ENCODE data around the gene UVRAG. TPM values are rescaled to one million over a fixed set of nuclear protein-coding genes. Genes with fewer than 3 reads are reported as not detected.

UVRAG gene
- total and polyA plus RNA-seq, 7 donors, result 6.2 to 16.8 (median 13.6) TPM

DNA sequence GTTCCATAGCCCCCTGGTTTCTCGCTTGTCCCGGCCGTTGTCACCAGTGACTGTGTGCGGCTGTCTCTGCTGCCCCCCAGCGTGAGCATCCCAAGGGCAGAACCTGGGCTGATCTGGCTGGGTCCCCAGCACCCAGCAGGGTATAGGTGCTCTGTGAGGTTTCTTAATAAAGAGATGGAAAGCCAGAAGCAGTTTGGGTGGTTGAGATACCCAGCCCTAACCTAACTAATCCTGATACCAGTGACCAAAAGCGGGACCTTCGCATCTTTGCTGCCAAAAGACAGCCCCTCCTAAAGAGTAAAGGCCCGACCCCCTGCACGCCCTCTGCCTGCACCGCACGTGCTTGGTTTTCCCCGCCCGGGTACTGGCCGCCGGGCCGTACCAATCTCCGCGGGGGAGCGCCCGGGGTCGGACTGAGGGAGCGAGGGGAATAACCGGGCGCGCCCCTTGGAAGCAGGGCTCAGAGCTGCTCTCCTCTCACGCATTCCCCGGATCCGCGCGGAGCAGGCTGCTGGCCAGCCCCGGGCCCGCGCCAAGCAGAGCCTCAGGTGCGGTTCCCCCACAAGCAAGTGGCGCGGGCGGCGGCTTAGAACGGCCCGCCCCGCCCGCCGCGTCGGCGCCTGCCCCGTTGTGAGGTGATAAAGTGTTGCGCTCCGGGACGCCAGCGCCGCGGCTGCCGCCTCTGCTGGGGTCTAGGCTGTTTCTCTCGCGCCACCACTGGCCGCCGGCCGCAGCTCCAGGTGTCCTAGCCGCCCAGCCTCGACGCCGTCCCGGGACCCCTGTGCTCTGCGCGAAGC, 46.7 kb upstream of the UVRAG start, which contains the start of gene DGAT2:
Gene DGAT2 (plus strand): TSS at position 667 of the 797 bp plus-strand sequence. CDS start 214 bp downstream, outside the sequence.
- intact Hi-C loops (cut with DNase I), result loop anchor here (5.0 kb wide), 2 partner anchors 46 to 221 kb away; no protein-coding TSS in a partner anchor
- Histone ChIP-seq H3K9me3 (no peaks in the 10 kb centered on the region), H3K4me3 (peak within 1 kb of the TSS; percentile 68), H3K27me3 (ENCODE audit: insufficient read depth in 3 of 3, low read length in 2 of 3) (peaks cover 0 to 26% (median 0%) of the 10 kb centered on the region in 3 donors), H3K27ac (no peak within 1 kb of the TSS), H3K36me3 (ENCODE audit: insufficient read depth in 1 of 2, low read depth in 1 of 2) (no peaks in the 10 kb centered on the region), H3K4me1 (peaks cover 6% of the 10 kb centered on the region)
- ATAC-seq (peak; percentile 85 to 97 (median 88)), DNase-seq (peak; percentile 80 to 88)
- TF ChIP-seq, protein P1, sequence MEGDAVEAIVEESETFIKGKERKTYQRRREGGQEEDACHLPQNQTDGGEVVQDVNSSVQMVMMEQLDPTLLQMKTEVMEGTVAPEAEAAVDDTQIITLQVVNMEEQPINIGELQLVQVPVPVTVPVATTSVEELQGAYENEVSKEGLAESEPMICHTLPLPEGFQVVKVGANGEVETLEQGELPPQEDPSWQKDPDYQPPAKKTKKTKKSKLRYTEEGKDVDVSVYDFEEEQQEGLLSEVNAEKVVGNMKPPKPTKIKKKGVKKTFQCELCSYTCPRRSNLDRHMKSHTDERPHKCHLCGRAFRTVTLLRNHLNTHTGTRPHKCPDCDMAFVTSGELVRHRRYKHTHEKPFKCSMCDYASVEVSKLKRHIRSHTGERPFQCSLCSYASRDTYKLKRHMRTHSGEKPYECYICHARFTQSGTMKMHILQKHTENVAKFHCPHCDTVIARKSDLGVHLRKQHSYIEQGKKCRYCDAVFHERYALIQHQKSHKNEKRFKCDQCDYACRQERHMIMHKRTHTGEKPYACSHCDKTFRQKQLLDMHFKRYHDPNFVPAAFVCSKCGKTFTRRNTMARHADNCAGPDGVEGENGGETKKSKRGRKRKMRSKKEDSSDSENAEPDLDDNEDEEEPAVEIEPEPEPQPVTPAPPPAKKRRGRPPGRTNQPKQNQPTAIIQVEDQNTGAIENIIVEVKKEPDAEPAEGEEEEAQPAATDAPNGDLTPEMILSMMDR (IDR thresholded peaks at IDR 0.05), result no peak
- 2 to 3% (median 2%) methylated on average over 42 to 66 of the region's 66 CpGs for WGBS, 3 donors

DNA sequence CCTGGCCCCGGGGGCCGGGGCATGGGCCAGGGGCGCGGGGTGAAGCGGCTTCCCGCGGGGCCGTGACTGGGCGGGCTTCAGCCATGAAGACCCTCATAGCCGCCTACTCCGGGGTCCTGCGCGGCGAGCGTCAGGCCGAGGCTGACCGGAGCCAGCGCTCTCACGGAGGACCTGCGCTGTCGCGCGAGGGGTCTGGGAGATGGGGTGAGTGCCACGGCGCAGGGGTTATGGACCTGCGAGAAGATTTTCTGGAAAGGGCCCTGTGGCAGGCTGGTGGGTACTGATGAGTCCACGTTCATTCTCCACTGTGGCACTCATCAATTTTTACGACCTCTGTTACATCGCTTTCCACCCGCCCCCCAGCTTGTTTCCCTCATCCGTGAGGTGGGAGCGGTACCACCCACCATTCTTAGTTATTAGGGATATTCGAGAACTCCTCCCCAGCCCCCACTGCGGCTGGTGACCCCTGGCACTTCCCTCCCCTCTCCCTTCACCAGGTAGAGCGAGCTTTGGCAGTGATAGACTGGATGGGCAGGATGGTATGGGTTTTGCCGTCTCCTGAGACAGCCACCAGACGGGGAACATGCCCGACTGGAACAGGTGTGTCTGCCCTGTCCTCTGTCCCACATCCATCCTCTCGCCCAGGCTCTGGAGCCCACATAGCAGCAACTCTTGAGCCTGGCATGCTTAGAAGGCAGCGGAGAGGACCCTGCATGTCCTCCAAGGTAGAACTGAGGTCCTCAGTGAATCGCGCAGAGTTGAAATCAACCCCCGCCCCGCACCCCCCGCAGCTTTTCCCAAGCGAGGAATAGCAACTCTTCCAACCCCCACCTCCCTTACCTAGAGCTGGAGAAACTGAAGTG, 45.9 kb upstream of the UVRAG start:
- Histone ChIP-seq H3K27me3 (ENCODE audit: insufficient read depth in 3 of 3, low read length in 2 of 3) (peaks cover 0 to 26% (median 0%) of the 10 kb centered on the region in 3 donors), H3K9me3 (no peaks in the 10 kb centered on the region), H3K4me3 (peak overlapping the region; percentile 68), H3K36me3 (ENCODE audit: insufficient read depth in 1 of 2, low read depth in 1 of 2) (no peaks in the 10 kb centered on the region), H3K27ac (no peak overlapping the region), H3K4me1 (peaks cover 6% of the 10 kb centered on the region)
- TF ChIP-seq, protein P1 (IDR thresholded peaks at IDR 0.05), result no peak
- peak in 3 of 4 donors; percentile 5 to 39 (median 25) for ATAC-seq
- peak in 1 of 2 donors; percentile 42 for DNase-seq
- intact Hi-C loops (cut with DNase I), result loop anchor here (5.0 kb wide), 2 partner anchors 47 to 222 kb away; no protein-coding TSS in a partner anchor
- WGBS, 3 donors, result 10 to 12% (median 11%) methylated on average over 41 to 46 of the region's 46 CpGs

DNA sequence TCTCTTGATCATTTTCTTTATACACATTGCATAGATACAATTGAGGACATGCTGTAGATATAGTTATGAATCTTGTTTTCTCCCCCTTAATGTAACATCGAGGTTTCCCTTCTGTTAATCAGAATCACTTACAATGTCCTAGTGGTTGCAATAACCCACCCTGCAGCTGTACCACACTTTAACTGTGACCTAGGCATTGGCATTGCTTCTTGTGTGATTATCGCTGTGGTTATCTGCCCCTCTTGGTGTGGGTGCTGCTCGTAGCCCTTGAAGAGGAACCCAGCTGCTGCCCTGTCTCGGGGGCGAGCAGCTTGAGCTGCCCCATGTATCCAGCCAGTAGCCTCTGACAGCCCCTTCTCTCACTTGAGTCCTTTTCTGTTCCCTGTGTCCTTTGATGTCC, 44.9 kb upstream of the UVRAG start:
- no peak for DNase-seq
- H3K36me3 ChIP-seq (ENCODE audit: insufficient read depth in 1 of 2, low read depth in 1 of 2), result no peaks in the 10 kb centered on the region
- intact Hi-C loops (cut with DNase I), result no loop called here
- no peak for ATAC-seq
- no peaks in the 10 kb centered on the region for H3K9me3 ChIP-seq
- H3K4me1 ChIP-seq, result peaks cover 6% of the 10 kb centered on the region
- TF ChIP-seq, protein P1 (IDR thresholded peaks at IDR 0.05), result no peak
- peaks cover 0 to 26% (median 0%) of the 10 kb centered on the region in 3 donors for H3K27me3 ChIP-seq (ENCODE audit: insufficient read depth in 3 of 3, low read length in 2 of 3)
- no peak overlapping the region for H3K4me3 ChIP-seq
- H3K27ac ChIP-seq, result no peak overlapping the region
- WGBS, 3 donors, result 56 to 69% (median 62%) methylated on average over 5 of the region's 5 CpGs

DNA sequence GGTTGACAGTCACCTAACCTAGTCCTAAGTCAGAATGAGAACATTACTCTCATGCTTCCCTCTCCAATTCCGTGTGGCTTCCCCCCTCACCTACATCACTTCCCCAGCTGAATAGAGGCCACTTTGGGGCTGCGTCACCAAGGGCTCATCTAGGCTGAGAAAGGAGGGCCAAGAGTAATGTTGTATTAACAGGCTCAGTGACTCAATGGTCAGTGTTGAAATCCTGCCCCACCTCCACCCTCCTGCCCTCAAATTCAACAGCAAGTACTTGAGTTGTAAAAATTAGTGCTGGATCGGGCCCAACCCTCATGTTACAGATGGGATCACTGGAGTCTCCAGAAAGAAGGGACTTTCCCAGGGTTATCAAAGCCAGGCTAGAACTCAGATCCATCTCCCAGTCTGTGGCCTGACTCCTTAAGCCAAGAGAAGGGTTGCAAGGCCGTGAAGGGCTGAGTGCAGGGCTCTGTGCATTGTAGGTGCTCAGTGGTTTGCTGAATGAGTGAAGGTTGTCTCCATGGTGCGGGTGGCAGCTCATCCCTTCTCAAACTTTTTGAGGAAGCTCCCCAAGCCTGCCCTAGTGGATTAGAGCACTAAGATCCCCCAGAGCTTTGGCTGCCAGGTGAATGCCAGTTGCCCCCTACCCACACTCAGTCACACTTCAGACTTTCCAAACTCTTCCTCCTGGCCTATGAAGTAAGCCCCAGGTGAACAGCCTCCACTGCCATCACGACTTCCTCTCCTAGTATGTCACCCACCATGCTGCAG, 43.2 kb upstream of the UVRAG start:
- Histone ChIP-seq H3K27ac (no peak overlapping the region), H3K27me3 (ENCODE audit: insufficient read depth in 3 of 3, low read length in 2 of 3) (peaks cover 0 to 25% (median 0%) of the 10 kb centered on the region in 3 donors), H3K4me1 (peaks cover 6% of the 10 kb centered on the region), H3K4me3 (no peak overlapping the region), H3K9me3 (no peaks in the 10 kb centered on the region), H3K36me3 (ENCODE audit: insufficient read depth in 1 of 2, low read depth in 1 of 2) (no peaks in the 10 kb centered on the region)
- 86 to 88% (median 88%) methylated on average over 6 of the region's 6 CpGs for WGBS, 3 donors
- ATAC-seq, result peak in 1 of 4 donors; percentile 23
- DNase-seq, result peak; percentile 34 to 44
- TF ChIP-seq, protein P1 (IDR thresholded peaks at IDR 0.05), result no peak
- intact Hi-C loops (cut with DNase I), result no loop called here
